CD4-positive, alpha-beta T cell treated with Interleukin-17A for 1 hour (primary cell): ENCODE results near the gene DNAH17.

Experiments
- DNase-seq: peaks from one replicate; pipeline ENCODE4 v3.0.0-alpha.2; 2020

The DNAH17 gene

DNA sequence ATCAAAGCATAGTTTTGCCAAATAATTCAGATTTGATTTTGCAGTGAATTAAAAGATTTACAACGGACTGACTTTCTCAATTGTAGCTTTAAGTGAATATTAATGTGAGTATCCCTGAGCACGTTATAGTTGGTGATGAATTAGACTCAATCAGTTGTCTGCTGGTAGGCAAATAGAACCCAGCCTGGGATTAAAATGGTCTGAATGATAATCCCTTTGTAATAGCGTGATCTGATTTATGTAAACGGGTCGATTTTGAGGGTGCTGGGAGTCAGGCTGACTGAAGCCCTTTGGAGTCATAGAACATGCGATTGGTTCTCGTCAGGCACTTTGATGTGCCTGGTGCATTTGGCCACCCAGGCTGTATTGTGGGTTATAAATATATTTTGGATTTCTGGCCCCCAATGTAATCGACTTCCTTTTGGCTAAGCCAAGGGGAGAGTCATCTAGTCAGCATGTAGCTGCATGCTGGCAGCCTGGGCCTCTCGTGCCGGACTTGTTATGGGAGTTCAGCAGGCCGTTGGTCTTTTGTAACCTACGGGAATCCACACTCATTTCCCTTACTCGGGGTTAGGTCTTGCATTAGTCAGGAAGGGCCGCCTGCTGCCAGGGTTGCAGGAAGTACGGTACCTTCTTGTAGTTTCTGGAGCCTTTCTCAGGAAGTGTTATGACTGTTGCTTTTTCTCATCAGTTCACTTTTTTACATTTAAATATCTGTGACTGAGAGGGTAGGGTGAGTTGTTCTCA, 193.3 kb downstream of the DNAH17 start:
- peak; percentile 41 for DNase-seq

DNA sequence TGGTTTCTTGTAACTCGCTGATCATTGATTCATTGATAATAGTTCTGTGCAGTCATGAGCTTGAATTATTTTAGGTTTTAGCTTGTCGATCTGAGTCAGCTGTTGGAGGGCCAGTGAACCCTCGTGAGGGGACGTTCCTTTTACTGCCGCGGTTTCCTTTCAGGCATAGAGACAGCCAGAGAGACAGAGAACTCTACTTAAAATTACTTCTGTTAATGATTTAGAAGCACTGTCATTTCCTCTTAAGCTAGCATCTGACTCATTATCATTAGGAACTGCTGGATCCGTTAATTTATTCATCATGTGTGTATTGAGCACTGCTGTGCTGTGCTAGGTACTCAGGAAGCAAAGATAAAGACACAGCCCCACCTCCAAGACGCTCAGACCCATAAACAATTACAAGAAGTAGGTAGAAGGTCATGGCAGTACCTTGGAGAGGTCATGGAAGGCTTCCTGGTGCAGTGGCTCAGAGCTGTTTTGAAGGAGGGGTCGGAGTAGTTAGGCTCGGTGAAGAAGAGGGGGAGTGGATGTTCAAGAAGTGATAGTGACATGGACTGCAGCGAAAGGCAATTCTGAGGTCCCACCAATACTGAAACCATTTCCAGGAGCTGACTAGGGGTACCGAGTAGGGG, 195.5 kb downstream of the DNAH17 start:
- peak; percentile 74 for DNase-seq

DNA sequence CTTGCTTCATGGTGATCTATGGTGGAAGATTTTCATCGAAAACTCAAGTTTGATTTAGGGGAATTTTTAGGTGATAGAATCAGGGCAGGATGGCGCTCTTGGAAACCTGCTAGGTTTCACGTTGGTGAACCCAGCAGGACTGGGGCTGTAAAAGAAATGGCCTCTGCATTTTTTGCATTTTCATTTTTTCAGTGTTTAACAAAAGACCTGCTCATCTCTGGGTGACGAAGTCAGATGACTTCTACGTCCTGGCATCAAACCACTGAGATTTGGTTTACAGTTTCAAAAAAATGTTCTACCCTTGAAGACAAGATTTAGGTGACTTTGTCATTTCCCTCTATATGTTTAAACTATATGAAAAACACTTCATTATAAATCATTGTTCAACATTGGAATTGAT, 196.8 kb downstream of the DNAH17 start:
- DNase-seq: no peak

DNA sequence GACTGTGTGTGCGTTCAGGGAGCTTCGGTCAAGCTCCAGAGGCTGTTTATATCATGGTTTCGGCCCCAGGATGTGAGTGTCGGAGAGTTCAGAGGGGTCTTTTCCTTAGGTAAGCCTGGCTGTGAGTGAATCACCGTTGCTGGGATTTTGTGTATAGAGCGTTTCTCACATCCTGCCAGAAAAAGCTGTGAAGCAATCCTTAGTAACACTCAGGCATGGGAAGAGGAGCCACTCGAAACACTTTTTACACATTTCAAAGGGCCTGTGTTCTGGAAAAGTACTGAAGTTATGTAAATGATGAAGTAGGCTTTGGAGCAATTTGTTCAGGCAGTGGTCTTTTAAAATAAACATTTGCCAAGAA, 198.1 kb downstream of the DNAH17 start:
- no peak for DNase-seq

DNA sequence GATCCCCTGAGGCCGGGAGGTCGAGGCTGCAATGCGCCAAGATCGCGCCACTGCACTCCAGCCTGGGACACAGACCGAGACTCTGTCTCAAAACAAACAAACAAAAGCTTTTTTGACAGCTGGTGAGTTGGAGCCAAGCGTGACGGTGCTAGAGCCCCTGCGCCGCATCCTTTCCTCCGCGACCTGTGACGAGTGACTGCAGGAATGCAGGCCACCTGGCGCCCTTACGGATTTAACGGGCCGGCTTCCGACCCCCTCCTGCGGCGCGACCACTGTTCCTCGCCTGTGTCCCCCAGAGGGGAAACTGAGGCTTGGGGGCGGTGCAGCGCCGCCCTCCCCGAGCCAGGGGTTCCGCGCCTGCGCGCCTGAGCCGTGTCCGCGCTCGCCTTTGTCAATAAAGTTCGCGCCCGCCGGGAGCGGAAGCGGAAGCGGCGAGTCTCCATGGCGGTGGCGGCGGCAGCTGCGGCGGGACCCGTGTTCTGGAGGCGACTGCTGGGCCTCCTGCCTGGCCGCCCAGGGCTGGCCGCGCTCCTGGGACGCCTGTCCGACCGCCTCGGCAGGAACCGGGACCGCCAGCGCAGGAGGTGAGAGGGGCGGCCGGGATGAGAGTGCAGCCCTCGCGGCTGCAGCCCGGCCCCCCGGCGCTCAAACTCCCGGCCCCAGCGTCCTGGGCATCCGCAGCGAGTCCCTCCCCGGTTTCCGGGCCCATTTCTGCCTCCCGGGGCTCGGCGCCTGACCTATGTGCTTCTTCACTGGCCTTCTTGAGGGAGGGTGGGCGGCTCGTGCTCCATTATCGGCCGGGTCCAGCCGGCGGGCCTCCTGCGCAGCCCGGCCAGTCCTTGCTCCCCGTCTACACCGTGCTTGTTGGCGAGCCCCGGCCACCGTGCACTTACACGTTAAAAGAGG, 198.7 kb downstream of the DNAH17 start, which contains the start of gene PGS1:
TSS of gene PGS1 (plus strand) at position 425 of the 906 bp plus-strand sequence. CDS start at position 442, 17 bp downstream.
- DNase-seq: peak; percentile 81

DNA sequence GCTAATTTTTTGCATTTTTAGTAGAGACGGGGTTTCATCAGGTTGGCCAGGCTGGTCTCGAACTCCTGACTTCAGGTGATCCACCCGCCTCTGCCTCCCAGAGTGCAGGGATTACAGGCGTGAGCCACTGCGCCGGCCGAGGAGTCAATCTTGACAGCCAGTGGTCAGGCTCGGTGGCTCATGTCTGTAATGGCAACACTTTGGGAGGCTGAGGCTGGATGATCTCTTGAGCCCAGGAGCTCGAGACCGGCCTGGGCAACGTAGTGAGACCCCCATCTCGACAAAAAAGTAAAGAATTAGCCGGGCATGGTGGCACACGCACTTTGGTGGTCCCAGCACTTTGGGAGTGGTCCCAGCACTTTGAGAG, 199.4 kb downstream of the DNAH17 start:
- DNase-seq: no peak

DNA sequence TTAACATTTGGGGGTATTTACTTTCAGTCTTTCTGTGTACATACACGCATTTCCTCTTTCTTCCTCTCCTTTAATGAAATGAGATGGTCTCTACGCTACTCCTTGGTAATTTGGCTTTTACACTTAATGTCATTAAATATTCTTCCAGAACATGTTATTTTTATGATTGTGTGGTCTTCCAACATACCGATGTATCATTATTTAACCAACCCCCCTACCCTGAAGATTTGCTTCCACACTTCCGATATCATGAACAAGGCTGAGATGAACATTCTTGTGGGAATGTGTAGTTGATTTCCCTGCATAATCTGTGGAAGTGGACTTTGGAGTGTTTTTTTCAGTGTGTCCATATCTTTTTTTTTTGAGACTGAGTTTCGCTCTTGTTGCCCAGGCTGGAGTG, 201.0 kb downstream of the DNAH17 start:
- no peak for DNase-seq

DNA sequence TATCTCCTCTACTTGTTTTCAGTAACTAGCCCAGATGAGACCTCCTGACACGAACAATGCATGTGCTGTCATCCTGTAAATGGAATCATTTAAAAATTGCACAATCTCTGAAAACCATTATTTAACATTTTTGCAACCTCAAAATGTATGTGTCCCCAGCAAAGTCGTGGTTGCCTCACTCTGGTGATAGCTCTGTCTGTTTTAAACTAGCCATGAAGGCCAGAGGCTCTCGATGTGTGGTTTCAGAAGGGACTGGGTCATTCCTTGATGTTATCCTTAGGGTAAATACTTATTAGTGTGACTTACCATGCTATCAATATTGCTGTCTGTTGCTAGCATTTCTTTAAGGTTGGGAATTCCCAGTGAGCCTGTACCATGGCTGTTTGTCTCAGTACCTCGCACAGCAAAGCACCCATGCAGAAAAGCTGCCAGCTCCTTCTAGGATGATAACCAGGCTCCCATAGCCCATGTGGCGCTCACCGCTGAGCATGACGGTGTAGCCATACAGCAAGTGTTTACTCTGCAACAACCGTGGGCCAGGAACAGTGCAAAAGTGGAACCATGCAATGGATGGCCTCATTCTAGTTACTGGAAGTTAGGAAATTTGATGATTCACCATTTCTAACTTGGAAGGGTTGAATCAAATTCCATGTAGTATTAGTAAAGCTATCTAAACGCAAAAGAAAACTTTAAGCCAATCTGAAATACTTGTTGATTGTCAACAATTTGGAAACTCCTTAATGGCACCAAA, 201.6 kb downstream of the DNAH17 start:
- no peak for DNase-seq

DNA sequence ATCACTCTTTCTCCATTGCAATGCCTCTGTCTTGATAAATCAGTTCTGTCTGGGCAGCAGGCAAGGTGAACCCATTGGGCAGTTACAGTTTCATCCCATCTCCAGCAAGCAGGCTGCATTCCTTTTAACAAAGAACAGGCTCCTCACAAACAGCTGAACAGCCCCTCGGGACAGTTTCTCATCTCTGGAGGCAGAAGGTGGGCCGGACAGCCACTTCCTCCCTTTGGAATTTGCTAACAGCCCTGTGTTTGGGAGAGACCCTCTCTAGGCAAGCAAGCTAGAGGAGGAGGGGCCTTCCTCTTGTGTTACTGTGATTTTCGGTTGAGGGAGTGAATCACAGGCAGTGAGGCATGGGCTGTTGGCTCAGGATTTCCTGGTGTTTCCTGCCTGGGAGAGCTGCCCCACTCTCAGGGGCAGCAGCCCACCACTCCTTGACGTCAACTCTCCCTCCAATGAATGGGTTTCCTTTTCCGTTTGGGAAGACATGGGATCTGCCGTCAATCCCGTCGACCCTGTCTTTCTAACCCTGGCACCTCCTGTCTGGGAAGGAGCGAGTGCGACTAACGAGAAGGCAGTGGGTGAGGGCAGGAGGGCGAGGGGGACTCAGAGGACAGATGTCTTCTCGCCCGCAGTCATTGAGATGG, 202.4 kb downstream of the DNAH17 start:
- no peak for DNase-seq

DNA sequence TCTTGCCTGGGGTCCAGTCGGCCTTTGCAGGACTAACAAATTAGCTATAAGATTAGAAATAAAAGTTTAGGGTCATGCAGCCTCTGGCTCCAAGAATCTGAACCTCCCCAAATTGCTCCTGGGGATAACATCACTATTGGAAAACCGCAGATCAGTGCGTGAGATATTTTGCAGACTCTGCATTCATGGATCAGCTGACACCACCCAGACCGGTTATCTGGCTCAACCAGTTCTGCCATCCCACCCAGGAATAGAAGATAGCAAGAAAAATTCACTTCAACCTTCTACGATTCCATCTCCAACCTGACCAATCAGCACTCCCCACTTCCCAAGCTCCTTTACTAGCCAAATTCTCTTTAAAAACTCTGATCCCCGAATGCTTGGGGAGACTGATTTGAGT, 203.0 kb downstream of the DNAH17 start:
- no peak for DNase-seq
